Erythroblast (primary cell): ENCODE data around the gene TENM4.

Experiments used
- DNase-seq, 2 experiments: peaks; one replicate each; lab custom pipeline; 2025; lab: John Stamatoyannopoulos, UW
- GATA1 ChIP-seq: IDR thresholded peaks from 2 replicates; pipeline ENCODE4 v1.6.1; 2011; ENCODE audit warnings: low read depth, mild to moderate bottlenecking, control low read depth, low read length, moderate library complexity
- POLR2A ChIP-seq: IDR thresholded peaks from 2 replicates; pipeline ENCODE4 v1.6.1; 2011; ENCODE audit warnings: mild to moderate bottlenecking, low read length

TENM4 gene

DNA sequence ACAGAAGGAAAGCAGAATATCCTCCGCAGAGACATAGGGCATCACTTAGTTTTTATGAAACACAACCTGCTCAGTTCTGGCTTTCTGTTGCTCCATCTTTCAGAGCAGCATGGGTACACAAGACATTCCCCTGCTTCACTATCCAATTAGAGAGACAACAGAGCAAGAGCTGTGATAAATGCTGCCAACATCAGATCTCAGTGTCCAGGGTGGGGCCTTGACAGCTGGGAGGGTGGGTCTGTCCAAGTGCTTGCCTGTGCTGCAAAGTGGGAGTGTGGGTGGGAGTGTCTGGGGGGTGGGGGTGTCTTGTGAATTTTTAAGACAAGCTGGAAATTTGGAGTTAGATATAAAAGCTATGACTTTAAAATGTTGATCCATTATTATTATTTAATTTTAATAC lies 369.6 kb downstream of the TENM4 start:
- TF ChIP-seq POLR2A, result no peak
- no peak for TF ChIP-seq GATA1
- DNase-seq, result no peak

DNA sequence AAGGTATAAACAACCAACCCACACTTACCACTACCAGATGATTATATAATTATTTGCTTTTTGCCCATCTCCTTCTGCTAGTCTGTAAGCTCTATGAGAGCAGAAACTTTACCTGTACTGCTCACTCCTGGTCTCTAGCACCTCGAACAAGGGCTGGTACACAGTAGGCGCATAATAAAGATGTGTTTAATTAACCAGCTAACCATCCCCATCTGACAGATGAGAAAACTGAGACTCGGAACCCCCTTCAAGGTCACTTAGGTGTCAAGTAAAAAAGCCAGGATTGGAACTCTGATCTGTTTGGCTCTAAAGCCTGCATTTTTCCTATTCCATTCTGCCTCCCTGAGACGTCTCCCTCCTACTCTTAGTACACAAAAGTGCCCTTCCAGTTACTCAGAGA lies 370.3 kb downstream of the TENM4 start:
- DNase-seq, result no peak
- no peak for TF ChIP-seq POLR2A
- no peak for TF ChIP-seq GATA1

DNA sequence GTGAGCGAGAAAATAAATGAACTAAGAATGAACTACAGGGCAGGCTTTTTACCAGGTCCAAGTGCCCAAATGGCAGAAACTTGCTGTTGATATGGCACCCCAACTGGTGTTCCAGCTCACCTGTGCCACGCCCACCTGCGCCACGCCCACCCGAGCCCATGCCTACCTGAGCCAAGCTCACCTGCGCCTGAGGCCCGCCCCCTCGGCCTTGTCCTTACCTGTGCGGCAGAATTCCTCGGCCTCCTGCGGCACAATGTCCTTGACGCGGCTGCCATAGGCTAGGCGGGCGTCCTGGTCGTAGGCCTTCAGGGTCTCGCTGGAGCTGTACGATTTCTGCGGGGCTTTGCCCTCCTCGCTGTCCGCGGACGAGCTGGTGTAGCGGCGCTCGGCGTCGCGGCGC lies 371.3 kb downstream of the TENM4 start:
- DNase-seq, result no peak
- TF ChIP-seq POLR2A, result no peak
- TF ChIP-seq GATA1, result no peak

DNA sequence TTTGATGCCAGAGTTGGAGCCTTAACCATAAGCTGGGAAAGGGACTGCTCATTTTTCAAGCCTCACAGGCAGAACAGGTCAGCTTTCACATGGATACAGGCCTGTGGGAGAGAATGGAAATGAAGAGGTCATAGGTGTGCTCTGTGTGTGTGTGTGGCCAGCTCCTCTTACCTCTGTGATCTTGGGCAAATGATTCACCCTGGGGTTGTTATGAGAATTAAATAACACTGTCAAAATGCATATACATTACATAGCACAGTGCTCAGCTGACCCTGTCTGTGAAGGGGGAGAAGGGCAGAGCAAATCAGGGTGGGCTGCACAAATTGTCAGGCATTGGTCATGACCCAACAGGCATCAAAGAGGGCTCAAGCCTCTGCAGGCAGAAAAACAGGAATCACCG lies 372.5 kb downstream of the TENM4 start:
- TF ChIP-seq GATA1 (no peak), POLR2A (no peak)
- no peak for DNase-seq

DNA sequence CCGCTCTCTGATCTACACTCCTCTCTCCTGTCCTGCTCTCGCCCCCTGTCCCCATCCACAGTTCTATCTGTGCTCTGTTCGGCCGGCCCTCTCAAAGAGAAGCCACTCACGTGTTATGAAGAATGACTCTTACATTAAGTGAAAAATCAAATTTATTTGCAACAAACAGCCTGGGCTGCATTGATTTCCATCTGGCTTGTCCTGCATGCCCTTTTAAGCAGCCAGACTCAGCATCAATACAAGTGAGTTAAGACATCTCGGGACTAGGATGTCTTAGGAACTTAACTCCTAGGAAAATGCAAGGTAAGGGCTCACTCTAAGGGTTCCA lies 373.5 kb downstream of the TENM4 start:
- no peak for TF ChIP-seq GATA1
- no peak for DNase-seq

DNA sequence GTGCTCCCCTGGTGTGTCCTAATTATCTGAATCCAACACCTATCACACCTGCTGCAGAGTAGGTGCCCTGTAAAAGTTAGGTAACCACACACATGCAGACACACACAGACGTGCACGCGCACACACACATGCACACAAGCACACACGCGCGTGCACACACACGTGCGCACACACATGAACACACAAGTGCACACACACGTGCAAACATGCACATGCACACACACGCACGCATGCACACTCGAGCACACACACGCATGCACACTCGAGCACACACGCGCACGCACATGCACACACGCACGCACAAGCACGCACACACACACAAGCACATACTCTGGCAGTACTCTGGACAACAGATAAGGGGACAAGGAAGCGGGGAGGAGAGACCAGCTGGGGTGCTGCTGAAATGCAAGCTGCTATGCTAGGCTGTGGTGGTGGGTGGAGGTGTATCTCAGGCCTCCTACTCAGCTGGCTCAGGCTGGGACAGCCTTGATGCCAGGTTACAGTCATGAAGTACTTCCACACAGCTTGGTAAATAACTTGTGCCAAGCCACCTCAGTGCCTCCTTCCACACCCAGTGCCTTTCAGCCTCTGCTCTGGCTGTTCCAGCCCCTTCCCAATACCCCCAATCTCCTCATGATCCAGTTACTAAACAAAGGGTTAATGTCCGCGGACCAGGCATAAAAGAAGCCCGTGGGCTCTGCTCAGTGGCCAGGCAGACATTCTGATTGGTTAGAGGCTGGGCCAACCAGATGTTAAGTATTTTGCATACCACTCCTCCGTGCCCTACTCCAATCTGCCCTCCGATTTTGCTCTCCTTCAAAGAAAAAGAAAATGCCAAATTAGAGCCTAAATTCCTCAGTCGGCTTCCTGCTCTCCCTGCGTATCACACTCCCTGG lies 374.1 kb downstream of the TENM4 start:
- TF ChIP-seq GATA1 (no peak), POLR2A (no peak)
- DNase-seq, result no peak

DNA sequence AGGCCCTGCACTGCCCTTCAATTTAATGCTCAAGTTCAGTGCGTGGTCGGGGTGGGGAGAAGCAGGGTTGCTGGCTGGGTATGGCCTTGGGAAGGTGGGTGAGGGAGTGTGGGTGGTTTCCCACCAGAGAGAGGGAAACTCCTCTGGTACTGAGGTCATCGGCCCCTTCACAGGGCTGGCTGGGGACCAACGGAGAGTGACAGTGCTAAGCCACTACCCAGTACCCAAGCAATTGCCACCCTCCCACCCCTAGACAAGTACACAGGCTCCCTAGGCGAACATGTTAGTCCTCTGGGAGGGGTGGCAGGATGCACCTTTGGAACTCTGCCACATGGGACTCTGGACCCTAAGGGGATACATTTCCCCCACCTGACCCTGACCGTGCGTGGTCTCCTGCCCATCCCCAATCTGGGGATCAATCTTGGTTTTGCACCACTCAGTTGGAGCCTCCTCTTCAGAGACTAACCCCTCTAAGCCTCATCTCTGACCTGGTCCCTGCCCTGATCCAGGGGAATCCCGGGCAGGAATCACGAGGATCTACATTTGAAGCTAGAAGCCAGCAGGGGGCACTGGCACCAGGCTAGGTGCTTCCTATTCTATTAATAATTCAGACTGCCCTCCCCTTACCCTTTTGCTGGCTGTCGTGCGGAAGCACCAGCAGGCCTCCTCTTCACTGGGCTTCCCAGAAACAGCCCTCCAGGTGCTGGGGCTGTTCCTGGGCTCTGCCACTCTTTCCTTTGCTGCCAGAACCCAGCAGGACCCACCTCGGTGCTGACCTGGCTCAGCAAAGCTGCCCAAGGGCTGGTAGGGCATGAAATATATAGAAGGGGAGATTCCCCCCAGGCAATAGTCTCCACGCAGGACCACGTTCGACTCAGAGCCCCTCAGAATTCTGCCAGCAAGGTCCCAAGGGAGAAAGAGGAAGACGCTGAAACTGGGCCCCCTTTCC lies 377.7 kb downstream of the TENM4 start:
- TF ChIP-seq GATA1 (no peak), POLR2A (no peak)
- DNase-seq, result no peak

DNA sequence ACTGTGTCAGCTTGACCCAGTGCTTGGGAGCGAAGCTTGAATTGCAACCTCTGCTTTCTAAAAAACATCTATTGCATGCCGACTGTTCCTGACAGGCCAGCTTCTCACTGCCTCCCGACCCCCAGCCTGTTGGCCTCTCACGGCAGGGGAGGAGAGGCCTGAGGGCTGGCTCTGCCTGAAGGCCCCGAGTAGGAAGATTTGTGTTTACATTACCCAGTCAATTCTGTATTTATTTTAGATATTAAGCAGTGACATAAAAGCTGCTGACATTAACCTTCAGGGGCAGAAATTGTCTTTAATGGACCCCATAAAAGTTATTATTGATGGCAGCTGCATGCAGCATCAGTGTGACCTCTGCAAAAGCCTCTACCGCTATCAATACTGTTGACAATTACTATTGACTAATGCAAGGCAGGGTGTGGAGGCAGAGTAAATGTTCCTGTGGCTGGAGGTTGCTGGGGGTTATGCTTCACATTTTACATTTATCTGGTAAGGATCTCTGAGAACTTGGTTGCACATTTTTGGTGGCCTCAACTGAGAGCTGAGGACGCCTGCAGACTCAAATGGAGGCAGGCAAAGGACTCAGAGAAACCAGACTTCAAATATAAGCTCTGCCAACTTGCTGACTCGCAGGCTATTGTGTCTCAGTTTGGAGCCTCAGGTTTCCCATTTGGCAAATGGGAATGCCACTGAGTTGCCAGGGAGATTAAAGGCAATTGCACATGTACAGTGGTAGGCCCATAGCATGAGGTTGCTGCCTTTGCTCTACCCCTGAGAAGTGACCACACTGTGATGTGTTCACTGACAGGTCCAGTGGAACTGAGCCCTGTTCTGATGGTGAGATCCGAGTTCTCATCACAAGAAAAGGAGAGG lies 380.5 kb downstream of the TENM4 start:
- TF ChIP-seq POLR2A, result no peak
- no peak for TF ChIP-seq GATA1
- DNase-seq, result no peak

DNA sequence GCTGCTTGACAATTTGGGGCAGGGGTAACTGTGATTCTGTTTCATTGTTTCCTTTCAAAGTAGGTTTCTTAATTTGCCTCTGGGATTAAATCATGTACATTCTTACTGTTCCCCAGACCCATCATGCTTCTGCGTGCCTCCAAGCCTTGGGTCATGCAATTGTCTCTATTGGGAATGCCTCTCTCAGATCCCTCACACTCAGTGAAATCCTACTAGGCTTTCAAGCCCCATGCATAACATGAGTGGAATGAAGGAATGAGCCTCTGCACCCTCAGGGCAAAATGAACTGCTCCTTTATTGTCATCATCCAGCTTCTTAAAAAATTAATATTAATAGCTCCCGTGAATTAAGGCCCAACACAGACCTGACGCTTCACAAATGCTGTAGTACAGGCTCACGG lies 381.7 kb downstream of the TENM4 start:
- no peak for TF ChIP-seq GATA1
- TF ChIP-seq POLR2A, result no peak
- no peak for DNase-seq

DNA sequence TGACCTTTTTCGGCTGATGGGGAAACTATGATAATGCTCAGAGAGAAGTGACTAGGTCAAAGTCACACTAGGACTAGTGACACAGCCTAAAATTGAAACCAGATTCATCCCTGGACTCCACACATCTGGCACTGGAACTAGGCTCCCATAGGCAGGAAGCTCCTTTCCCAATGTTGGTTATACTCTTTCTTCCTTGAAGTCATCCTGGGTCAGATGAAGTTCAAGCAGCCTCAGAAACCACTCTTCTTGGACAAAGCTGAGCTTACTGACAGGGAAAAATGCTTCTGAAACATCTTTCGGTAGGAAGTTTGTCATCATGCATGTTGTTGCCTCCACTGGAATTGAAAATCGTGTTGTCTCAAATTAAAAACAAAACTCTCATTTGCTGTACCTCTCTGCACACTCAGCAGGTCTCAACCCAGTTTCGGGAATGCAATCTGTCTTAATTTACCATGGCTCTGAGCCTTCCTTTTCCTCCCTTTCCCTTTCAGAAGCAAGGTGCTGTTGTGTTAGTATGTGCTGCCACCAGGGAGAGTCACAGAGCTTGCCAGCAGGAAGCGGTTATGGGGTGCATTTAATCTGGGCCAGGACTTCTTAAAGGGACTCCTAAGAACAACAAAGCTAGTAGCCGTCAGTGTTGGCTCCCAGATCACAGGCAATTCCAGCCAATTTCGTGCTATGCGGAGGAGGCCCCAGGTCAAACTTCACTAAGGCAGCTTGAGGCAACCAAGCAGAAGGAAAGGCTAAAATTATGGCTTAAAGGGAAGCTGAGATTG lies 384.8 kb downstream of the TENM4 start:
- TF ChIP-seq GATA1, result no peak
- no peak for TF ChIP-seq POLR2A
- DNase-seq, result no peak

DNA sequence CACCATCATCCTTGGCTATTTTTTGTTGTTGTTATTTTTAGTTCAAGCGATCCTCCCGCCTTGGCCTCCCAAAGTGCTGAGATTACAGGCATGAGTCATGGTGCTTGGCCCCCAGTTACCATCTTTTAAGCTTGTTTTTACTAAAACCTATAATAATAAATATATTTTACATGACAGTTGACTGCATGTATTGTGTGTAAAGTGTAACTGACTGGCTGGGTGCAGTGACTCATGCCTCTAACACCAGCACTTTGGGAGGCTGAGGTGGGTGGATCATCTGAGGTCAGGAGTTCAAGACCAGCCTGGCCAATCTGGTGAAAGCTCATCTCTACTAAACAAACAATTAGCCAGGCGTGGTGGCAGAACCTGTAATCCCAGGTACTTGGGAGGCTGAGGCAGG lies 386.2 kb downstream of the TENM4 start:
- no peak for TF ChIP-seq POLR2A
- TF ChIP-seq GATA1, result no peak
- DNase-seq, result no peak

DNA sequence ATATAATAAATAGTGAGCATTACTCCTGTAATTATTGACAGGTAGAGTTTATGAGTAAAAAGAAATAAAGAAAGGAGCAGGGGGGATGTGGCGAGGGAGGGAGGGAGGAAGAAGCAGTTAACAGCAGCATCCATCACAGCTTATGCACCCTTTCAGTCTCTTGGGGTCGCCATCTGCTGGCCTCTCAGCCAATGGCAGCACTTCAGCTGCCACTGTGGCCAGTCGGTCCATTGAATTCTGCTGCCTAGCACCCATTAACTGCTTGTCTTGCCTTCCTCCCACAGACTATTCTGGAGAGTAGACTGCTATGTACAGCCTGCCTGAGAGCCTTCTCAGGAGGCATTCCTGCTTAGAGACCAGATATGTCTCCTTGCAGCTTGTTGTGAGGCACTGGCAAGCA lies 388.3 kb downstream of the TENM4 start:
- no peak for TF ChIP-seq GATA1
- no peak for TF ChIP-seq POLR2A

More for the DNA sequence above, 388.3 kb downstream of the TENM4 start:
- DNase-seq, result peak in 1 of 2 experiments; percentile 8
